T-helper 22 cell (primary cell): ENCODE data around the gene NCAPH2.
A peak's percentile ranks its signal among the peaks of the same experiment; 100 is the strongest.
"Not testable (repeated sequence)": the region's sequence is repeated elsewhere in the genome, so short reads cannot be mapped to it uniquely, and the experiment has no call there.

Experiments used
- DNase-seq: peaks from one replicate; pipeline ENCODE4 v3.0.0-alpha.2; 2020; ENCODE audit warnings: low read depth

The NCAPH2 gene

GRCh38 chr22:50519151-50519550, 11.1 kb downstream of the NCAPH2 start:
- DNase-seq: no peak

- DNase-seq: not testable (repeated sequence)
Measured at GRCh38 chr22:50520184-50520583, 12.2 kb downstream of the NCAPH2 start.

GRCh38 chr22:50520826-50521453, 12.9 kb downstream of the NCAPH2 start:
- no peak for DNase-seq

DNA sequence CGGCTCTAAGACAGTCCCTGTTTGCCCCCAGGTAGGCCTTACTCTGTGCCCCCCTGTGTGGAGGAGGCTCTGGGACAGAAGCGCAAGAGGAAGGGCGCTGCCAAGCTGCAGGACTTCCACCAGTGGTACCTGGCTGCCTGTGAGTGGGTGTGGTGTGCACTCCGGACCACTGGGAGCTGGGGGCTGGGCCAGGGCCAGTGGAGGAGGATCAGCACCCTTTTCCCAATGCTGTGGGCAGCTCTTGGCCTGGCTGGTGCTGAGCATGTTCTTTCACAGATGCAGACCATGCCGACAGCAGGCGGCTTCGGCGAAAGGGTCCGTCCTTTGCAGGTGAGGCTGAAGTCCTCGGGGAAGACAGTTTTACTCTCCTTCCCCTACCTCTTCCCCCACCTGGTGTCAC, 13.7 kb downstream of the NCAPH2 start:
- no peak for DNase-seq

DNA sequence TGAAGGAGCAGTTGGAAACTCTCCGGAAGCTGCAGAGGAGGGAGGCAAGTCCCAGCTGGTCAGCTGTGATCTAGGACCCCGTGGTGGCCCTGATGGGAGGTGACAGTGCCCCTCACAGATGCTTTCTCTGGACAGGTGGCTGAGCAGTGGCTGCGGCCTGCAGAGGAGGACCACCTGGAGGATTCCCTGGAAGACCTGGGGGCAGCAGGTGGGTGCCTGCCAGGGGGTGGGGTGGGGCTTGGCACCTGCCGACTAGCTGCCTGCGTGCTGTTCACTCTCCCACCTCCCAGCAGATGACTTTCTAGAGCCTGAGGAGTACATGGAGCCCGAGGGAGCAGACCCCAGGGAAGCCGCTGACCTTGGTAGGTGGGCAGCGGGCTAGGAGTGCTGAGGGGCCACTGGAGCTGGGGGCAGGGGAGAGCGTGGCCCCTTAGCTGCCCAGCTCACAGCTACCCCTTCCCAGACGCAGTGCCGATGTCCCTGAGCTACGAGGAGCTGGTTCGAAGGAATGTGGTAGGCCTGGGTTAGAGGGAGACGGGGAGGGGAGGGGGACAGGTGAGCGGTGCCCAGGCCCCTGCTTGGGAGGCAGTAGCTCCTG, 14.3 kb downstream of the NCAPH2 start:
- no peak for DNase-seq

GRCh38 chr22:50522806-50523438, 14.9 kb downstream of the NCAPH2 start:
- no peak for DNase-seq

DNA sequence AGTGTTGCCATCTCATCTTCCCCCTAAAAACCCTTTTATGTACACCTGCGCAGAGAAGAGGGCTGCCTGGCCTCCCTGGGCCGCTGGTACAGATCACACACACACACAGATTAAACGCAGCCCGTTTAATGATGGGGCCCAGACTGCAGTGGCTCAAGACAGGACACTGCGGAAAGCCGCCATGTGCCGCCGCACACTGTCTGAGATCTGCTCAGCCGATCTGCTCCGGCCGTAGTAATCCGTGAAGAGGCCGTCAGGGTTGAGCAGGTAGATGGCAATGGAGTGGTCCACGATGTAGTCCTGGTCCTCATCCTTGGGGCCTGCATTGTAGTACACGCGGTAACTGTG, 15.4 kb downstream of the NCAPH2 start:
- no peak for DNase-seq

- DNase-seq: no peak
Measured at GRCh38 chr22:50523806-50524675, 16.0 kb downstream of the NCAPH2 start.

- no peak for DNase-seq
Measured at GRCh38 chr22:50524676-50525103, 16.7 kb downstream of the NCAPH2 start.

GRCh38 chr22:50525104-50525857, 17.3 kb downstream of the NCAPH2 start, which contains the start of gene SCO2:
SCO2 (minus strand) TSS chr22:50525598; CDS start chr22:50524411, 1,187 bp downstream.
- peak; percentile 93 for DNase-seq

GRCh38 chr22:50525858-50526107, 17.8 kb downstream of the NCAPH2 start:
- no peak for DNase-seq

GRCh38 chr22:50526108-50526833, 18.2 kb downstream of the NCAPH2 start:
- peak; percentile 80 for DNase-seq

DNA sequence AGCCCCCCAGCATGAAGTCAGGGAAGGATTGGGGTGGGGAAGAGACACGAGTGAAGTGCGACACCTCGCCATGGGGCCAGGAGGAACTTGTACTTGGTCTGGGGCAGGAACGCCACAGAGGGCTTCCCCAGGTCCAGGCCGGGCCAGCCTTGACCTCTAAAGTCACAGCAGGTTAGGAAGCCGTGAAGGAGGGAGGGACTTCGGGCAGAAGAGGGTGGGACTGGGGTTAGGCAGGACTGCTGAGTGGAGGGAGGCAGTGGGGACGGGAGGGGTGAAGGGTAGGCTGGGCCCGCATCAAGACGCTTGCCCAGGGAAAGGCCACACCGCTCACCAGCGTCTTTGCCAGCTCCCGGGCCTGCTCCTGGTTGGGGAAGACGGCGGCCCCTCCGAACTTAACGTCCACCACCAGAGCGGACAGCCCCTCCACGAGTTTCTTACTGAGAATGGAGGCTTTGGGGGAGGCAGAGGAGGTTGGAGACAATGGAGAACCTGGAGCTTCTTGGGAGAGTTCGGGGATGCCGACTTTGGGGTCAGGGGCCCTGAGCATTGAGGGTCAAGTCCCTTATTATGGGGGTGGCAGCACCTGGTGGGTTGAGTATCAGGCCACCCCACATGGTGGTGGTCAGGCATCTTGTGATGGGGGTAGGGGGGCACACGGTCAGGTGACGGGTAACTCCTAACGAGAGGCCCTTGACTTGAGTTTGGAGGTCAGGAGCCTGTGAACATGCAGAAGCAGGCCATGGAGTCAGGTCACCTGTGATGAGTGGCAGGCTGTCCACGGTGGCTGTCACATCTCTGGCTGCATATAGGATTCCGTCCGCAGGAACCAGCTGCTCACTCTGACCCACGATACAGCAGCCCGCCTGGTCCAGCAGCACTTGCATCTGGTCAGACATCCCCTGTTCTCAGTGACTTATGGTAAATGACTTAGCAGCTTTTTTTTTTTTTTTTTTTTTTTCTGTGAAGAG, 19.1 kb downstream of the NCAPH2 start:
- DNase-seq: no peak

GRCh38 chr22:50527921-50528681, 20.1 kb downstream of the NCAPH2 start:
- DNase-seq: no peak

- DNase-seq: no peak
Measured at GRCh38 chr22:50528682-50529415, 20.8 kb downstream of the NCAPH2 start.

DNA sequence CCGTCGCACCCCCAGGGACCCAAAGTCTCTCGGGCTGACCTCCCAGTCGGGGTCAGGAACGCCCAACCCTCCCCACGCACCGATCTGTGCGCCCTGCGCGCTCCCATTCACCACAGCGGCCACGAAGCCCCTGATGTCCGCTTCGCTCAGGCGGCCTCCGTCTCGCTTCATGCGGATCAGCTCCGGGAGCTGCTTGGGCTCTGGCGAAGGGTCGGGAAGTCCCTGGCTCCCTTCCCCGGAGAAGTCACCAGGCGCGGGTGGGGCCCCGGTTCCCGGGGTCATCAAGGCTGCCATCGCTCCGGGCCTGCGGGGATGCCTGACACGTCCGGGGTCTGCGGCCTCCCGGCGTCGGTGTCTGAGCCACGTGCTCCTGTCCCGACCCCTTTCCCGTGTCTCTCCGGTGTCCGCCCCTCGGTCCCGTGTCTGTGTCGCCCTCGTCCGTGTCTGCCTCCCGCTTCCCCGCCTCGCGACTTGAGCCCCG, 21.4 kb downstream of the NCAPH2 start:
- peak; percentile 22 for DNase-seq

- peak; percentile 51 for DNase-seq
Measured at GRCh38 chr22:50529897-50530579, 22.0 kb downstream of the NCAPH2 start, which contains the start of gene TYMP. TYMP (minus strand) TSS chr22:50530012; CDS start chr22:50529709, 303 bp downstream.

DNA sequence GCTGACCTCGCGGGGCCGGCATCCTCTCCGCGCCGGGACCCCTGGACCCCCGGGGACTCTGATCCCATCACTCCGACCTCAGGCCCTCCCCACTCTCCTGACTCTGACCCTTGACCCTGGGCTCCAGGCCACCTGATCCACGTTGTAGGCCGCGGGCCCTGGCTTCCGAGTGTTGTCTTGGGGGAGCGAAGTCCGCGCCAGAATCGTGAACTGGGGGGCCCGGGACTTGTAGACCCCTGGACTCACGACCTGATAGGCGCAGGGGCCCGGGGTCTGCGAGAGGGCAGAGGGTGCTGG, 22.5 kb downstream of the NCAPH2 start:
- no peak for DNase-seq
